ENCODE data around the gene ARHGAP33.
A peak's percentile ranks its signal among the peaks of the same experiment; 100 is the strongest.

The ARHGAP33 gene

DNA sequence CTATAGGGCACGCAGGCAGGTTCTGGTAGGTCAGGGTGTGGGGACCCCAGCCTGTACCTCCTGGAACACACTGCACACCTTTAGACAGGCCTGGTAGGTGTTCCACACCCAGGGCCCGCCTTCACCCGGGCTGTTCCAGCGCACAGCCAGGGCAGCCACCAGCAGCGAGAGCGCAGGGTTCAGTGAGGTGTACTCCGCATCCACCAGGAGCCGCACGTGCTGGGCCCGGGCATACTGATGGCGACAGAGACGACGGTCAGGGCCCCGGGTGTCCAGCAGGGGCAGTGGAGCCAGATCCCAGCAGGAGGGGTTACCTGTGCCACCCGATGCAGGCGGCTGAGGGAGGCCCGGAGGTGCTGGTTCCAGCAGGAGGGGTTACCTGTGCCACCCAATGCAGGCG, 31.2 kb downstream of the ARHGAP33 start:
- H3K27me3 ChIP-seq (ENCODE audit: control insufficient read depth, insufficient read depth, low read length): no peaks in the 10 kb centered on the region; the same call in 1 of the 2 replicates
- H3K9ac ChIP-seq (ENCODE audit: low read length): no peak overlapping the region
- 0 out of 2 replicates have a peak, but pooled peaks cover 5% of the 10 kb centered on the region for H3K4me1 ChIP-seq (ENCODE audit: control insufficient read depth, insufficient read depth, low read length)
- H3K4me3 ChIP-seq (ENCODE audit: low read depth, low read length): no peak overlapping the region
- no peak overlapping the region for H3K27ac ChIP-seq (ENCODE audit: low read depth, low read length)
- no peaks in the 10 kb centered on the region for H3K36me3 ChIP-seq (ENCODE audit: control insufficient read depth, insufficient read depth, low read length)
- no peaks in the 10 kb centered on the region for H3K9me3 ChIP-seq (ENCODE audit: control insufficient read depth, insufficient read depth, low read depth, low read length)

DNA sequence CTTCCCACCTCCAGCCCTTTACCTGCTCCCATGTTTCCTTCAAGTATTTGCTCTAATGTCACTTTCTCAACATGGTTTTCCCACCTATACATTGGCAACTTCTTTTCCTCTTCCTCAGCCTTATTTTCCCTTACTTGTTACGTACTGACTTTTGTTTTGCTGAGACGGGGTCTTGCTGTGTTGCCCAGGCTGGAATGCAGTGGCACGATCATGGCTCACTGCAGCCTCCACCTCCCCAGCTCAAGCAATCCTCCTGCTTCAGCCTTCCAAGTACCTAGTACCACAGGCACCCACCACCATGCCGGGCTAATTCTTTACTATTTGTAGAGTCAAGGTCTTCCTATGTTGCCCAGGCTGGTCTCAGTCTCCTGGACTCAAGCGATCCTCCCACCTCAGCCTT, 32.3 kb downstream of the ARHGAP33 start:
- Histone ChIP-seq H3K4me3 (ENCODE audit: low read depth, low read length) (no peak overlapping the region), H3K9me3 (ENCODE audit: control insufficient read depth, insufficient read depth, low read depth, low read length) (no peaks in the 10 kb centered on the region), H3K36me3 (ENCODE audit: control insufficient read depth, insufficient read depth, low read length) (no peaks in the 10 kb centered on the region), H3K27me3 (ENCODE audit: control insufficient read depth, insufficient read depth, low read length) (no peaks in the 10 kb centered on the region; the same call in 1 of the 2 replicates), H3K4me1 (ENCODE audit: control insufficient read depth, insufficient read depth, low read length) (0 out of 2 replicates have a peak, but pooled peaks cover 5% of the 10 kb centered on the region), H3K9ac (ENCODE audit: low read length) (no peak overlapping the region), H3K27ac (ENCODE audit: low read depth, low read length) (no peak overlapping the region)

DNA sequence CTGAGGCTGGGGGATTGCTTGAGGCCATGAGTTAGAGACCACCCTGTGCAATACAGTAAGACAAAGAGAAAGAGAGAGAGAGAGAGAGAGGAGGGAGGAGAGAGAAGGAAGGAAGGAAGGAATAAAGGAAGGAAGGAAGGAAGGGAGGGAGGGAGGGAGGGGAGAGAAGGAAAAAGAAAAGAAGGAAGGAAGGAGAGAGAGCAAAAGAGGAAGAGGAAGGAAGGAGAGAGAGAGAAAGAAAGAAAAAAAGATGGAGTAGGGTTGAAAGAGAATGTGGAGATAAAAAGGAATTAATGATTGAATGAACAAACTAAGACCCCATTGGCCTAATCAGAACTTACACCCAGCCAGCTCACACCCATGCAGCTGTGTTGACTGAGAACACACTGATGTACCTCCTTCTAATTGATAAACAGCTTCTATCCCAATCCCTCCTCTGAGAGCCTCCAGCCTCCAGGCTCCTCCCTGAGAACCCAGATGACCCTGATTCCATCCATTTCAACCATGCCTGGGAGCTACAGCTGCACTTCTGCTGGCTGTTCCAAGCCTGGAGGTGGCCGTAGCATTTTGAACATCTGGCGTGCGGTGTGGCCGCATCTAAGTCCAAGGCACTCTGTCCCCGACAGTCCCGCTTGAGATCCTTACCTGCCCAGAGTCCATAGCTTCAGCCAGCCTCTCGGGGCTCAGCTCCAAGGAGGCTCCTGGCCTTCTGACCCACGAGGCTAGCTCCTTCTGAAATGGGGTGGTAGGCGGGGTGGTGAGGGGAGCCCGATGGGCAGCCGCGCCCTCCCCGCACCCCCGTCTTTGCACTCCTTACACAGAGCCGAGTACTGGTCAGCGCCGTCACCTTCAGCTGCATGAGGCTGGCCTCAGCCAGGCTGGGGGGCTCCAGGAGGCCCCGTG, 36.2 kb downstream of the ARHGAP33 start:
- no peaks in the 10 kb centered on the region for H3K36me3 ChIP-seq (ENCODE audit: control insufficient read depth, insufficient read depth, low read length)
- H3K9me3 ChIP-seq (ENCODE audit: control insufficient read depth, insufficient read depth, low read depth, low read length): no peaks in the 10 kb centered on the region
- H3K27ac ChIP-seq (ENCODE audit: low read depth, low read length): no peak overlapping the region
- no peak overlapping the region for H3K4me3 ChIP-seq (ENCODE audit: low read depth, low read length)
- no peaks in the 10 kb centered on the region; the same call in 1 of the 2 replicates for H3K27me3 ChIP-seq (ENCODE audit: control insufficient read depth, insufficient read depth, low read length)
- H3K4me1 ChIP-seq (ENCODE audit: control insufficient read depth, insufficient read depth, low read length): peaks cover 11% of the 10 kb centered on the region; the same call in 1 of the 2 replicates
- no peak overlapping the region for H3K9ac ChIP-seq (ENCODE audit: low read length)

DNA sequence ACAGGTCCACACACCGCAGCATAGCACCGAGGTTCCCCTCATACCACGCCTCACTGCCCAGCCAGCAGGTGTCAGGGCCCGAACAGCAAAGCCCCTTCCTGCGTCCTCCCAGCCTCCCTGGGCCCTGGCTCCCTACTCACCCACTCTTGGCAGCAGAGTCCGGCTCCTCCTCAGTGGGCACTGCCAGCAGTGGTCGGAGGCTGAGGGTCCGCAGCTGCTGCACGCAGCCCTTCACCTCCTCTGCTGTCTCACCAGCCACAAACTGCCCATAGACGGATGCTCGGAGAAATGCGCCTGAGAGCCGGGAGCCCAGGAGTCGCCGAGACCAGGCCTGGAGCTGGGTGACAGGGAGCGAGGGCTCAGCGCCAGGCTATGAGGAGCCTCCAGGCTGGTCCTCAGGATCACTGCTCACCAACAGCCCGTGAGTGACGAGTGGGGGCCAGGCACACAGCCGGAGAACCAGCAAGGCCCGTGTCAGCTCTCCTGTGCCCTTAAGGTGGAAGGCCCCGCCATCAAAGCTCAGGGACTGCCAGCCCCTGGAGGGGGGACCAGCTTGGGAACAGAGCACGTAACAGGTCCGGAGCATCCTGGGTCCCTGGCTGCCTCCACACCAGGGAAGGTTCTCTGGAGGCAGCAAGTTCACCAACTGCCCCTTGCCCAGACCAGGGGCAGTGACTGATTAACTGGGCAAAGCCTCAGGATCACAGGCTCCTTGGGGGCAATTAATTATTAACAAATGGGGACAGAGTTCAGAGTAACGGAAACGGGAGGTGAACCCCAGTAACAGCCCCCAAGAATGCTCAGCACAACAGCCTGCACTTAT, 37.1 kb downstream of the ARHGAP33 start, which contains the start of gene PRODH2:
Gene PRODH2 (minus strand): TSS at position 626 of the 823 bp plus-strand sequence. CDS start 40 bp downstream, at position 586.
- H3K27ac ChIP-seq (ENCODE audit: low read depth, low read length): no peak within 1 kb of the TSS
- no peaks in the 10 kb centered on the region for H3K9me3 ChIP-seq (ENCODE audit: control insufficient read depth, insufficient read depth, low read depth, low read length)
- H3K4me1 ChIP-seq (ENCODE audit: control insufficient read depth, insufficient read depth, low read length): peaks cover 13% of the 10 kb centered on the region; the same call in 1 of the 2 replicates
- H3K4me3 ChIP-seq (ENCODE audit: low read depth, low read length): no peak within 1 kb of the TSS
- H3K27me3 ChIP-seq (ENCODE audit: control insufficient read depth, insufficient read depth, low read length): no peaks in the 10 kb centered on the region; the same call in 1 of the 2 replicates
- no peak within 1 kb of the TSS for H3K9ac ChIP-seq (ENCODE audit: low read length)
- no peaks in the 10 kb centered on the region for H3K36me3 ChIP-seq (ENCODE audit: control insufficient read depth, insufficient read depth, low read length)

DNA sequence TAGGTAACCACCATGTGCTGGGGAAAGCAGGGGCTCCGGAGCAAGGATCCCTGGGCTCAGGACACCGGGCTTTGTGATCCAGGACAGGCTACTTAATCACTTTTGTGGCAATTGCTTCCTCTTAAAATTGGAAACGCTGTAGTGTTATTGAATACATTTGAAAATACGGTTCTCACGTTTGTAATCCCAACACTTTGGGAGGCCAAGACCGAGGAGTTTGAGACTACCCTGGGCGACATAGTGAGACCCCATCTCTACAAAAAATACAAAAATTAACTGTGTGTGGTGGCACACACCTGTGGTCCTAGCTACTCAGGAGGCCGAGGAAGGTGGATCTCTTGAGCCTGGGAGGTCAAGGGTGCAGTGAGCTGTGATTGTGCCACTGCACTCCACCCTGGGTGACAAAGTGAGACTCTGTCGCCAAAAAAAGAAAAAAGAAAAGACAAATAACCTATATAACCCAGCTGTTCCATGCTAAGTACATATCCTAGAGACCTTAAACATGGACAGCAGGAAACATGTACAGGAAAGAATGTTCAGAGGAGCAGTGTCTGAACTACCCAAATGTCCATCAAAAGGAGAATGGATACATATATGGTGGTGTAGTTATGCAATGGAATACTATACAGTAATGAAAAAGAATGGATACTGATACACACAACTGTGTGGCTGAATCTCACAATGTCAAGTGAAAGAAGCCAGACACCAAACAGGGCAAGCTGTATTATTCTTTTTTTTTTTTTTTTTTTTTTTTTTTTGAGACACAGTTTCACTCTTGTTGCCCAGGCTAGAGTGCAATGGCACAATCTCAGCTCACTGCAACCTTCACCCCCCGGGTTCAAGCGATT, 37.9 kb downstream of the ARHGAP33 start:
- no peak overlapping the region for H3K9ac ChIP-seq (ENCODE audit: low read length)
- no peaks in the 10 kb centered on the region for H3K36me3 ChIP-seq (ENCODE audit: control insufficient read depth, insufficient read depth, low read length)
- peaks cover 10% of the 10 kb centered on the region; the same call in 1 of the 2 replicates for H3K4me1 ChIP-seq (ENCODE audit: control insufficient read depth, insufficient read depth, low read length)
- H3K9me3 ChIP-seq (ENCODE audit: control insufficient read depth, insufficient read depth, low read depth, low read length): no peaks in the 10 kb centered on the region
- no peak overlapping the region for H3K27ac ChIP-seq (ENCODE audit: low read depth, low read length)
- H3K4me3 ChIP-seq (ENCODE audit: low read depth, low read length): no peak overlapping the region
- no peaks in the 10 kb centered on the region; the same call in 1 of the 2 replicates for H3K27me3 ChIP-seq (ENCODE audit: control insufficient read depth, insufficient read depth, low read length)

DNA sequence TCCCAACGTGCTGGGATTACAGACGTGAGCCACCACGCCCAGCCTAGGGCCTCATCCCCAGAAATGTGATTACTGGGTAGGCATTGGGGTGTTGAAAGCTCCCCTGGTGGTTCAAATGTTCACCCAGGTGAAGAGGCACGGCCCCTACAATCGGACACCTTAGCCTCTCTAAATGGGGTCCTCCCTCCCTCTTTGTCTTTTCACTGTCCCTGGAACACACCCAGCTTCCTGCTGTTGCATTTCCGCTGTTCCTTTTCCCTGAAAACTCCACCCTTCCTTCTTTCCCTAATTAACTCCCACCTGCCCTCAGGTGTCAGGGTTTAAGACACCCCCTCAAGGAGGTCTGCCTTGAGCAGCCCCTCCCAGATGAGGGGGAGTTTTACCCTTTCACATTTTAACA, 40.9 kb downstream of the ARHGAP33 start:
- Histone ChIP-seq H3K9me3 (ENCODE audit: control insufficient read depth, insufficient read depth, low read depth, low read length) (no peaks in the 10 kb centered on the region), H3K27me3 (ENCODE audit: control insufficient read depth, insufficient read depth, low read length) (no peaks in the 10 kb centered on the region)

DNA sequence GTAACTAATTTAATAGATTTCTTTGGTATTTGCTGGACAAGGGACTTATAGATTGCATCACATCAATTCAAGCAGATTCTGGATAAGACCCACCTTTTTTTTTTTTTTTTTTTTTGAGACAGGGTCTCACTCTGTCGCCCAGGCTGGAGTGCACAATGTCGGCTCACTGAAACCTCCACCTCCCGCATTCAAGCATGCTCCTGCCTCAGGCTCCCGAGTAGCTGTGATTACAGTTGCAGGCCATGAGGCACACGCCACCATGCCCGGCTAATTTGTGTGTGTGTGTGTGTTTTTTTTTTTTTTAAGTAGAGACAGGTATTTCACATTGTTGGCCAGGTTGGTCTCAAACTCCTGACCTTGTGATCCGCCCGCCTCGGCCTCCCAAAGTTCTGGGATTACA, 41.5 kb downstream of the ARHGAP33 start:
- no peaks in the 10 kb centered on the region for H3K27me3 ChIP-seq (ENCODE audit: control insufficient read depth, insufficient read depth, low read length)
- peak overlapping the region; percentile 16; the same call in 1 of the 2 replicates for H3K27ac ChIP-seq (ENCODE audit: low read depth, low read length)
- no peak overlapping the region for H3K4me3 ChIP-seq (ENCODE audit: low read depth, low read length)
- no peak overlapping the region for H3K9ac ChIP-seq (ENCODE audit: low read length)
- H3K9me3 ChIP-seq (ENCODE audit: control insufficient read depth, insufficient read depth, low read depth, low read length): no peaks in the 10 kb centered on the region
- peaks cover 12% of the 10 kb centered on the region; the same call in 1 of the 2 replicates for H3K4me1 ChIP-seq (ENCODE audit: control insufficient read depth, insufficient read depth, low read length)
- no peaks in the 10 kb centered on the region for H3K36me3 ChIP-seq (ENCODE audit: control insufficient read depth, insufficient read depth, low read length)

More for the DNA sequence above, 40.9 kb downstream of the ARHGAP33 start:
- H3K4me3 ChIP-seq (ENCODE audit: low read depth, low read length): no peak overlapping the region
- H3K27ac ChIP-seq (ENCODE audit: low read depth, low read length): peak overlapping the region; percentile 16; the same call in 1 of the 2 replicates
- peak overlapping the region; percentile 17 for H3K9ac ChIP-seq (ENCODE audit: low read length)
- no peaks in the 10 kb centered on the region for H3K36me3 ChIP-seq (ENCODE audit: control insufficient read depth, insufficient read depth, low read length)
- H3K4me1 ChIP-seq (ENCODE audit: control insufficient read depth, insufficient read depth, low read length): peaks cover 12% of the 10 kb centered on the region; the same call in 1 of the 2 replicates

DNA sequence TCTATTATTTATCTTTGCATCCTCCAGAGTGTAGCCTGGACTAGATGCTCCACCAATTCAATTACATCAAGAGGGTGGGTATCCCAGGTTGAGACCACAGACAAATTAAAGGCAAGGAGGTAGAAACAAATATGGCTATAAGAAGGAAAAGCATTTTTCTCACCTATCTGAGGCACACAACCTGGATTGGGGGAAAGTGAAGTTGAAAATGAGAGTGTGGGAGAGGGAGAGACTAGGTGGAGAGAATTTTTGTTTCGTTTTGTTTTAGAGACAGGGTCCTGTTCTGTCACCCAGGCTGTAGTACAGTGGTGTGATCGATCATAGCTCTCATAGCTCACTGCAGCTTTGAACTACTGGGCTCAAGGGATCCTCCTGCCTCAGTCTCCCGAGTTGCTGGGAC, 43.1 kb downstream of the ARHGAP33 start:
- no peaks in the 10 kb centered on the region for H3K27me3 ChIP-seq (ENCODE audit: control insufficient read depth, insufficient read depth, low read length)
- H3K9me3 ChIP-seq (ENCODE audit: control insufficient read depth, insufficient read depth, low read depth, low read length): no peaks in the 10 kb centered on the region
- no peak overlapping the region for H3K27ac ChIP-seq (ENCODE audit: low read depth, low read length)

DNA sequence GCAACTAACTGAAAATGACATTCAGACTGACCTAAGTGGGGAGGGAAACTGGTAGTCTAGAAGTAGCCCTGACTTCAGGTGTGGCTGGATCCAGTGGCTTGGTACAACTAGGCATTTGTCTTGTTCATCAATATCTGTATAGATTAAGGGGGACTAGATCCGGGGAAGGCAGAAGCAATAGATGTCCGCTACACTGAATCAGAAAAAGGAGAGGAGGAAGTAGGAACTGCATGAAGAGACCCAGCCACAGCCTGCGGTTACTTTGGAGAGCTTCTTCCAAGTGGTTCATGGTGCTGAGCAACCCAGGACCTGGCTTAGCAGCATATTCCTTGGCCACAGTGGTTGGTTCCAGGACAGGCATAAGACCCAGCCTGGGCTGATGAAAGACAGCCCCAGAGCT, 47.2 kb downstream of the ARHGAP33 start:
- H3K4me1 ChIP-seq (ENCODE audit: control insufficient read depth, insufficient read depth, low read length): peaks cover 4% of the 10 kb centered on the region; the same call in 1 of the 2 replicates
- H3K36me3 ChIP-seq (ENCODE audit: control insufficient read depth, insufficient read depth, low read length): no peaks in the 10 kb centered on the region
- no peak overlapping the region for H3K4me3 ChIP-seq (ENCODE audit: low read depth, low read length)
- H3K9me3 ChIP-seq (ENCODE audit: control insufficient read depth, insufficient read depth, low read depth, low read length): no peaks in the 10 kb centered on the region
- no peak overlapping the region for H3K9ac ChIP-seq (ENCODE audit: low read length)
- no peak overlapping the region for H3K27ac ChIP-seq (ENCODE audit: low read depth, low read length)
- H3K27me3 ChIP-seq (ENCODE audit: control insufficient read depth, insufficient read depth, low read length): peaks cover 11% of the 10 kb centered on the region; the same call in 1 of the 2 replicates

More for the DNA sequence above, 43.1 kb downstream of the ARHGAP33 start:
- no peaks in the 10 kb centered on the region for H3K36me3 ChIP-seq (ENCODE audit: control insufficient read depth, insufficient read depth, low read length)
- no peak overlapping the region for H3K4me3 ChIP-seq (ENCODE audit: low read depth, low read length)
- no peak overlapping the region for H3K9ac ChIP-seq (ENCODE audit: low read length)
- peaks cover 12% of the 10 kb centered on the region; the same call in 1 of the 2 replicates for H3K4me1 ChIP-seq (ENCODE audit: control insufficient read depth, insufficient read depth, low read length)

DNA sequence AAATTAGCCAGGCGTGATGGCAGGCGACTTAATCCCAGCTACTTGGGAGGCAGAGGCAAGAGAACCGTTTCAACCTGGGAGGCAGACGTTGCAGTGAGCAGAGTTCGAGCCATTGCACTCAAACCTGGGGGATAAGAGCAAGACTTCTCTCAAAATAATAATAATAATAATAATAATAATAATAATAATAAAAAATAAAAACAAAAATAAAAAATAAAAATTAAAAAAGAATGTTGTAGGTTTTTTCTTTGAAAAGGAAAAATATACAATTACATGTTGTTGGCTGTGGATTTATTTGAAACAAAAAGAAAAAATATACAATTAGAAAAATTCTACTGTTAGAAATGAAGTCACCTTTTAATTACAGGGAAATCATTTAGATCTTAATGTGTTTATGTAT, 48.8 kb downstream of the ARHGAP33 start:
- H3K4me3 ChIP-seq (ENCODE audit: low read depth, low read length): no peak overlapping the region
- H3K27ac ChIP-seq (ENCODE audit: low read depth, low read length): no peak overlapping the region
- peaks cover 16% of the 10 kb centered on the region; the same call in 1 of the 2 replicates for H3K27me3 ChIP-seq (ENCODE audit: control insufficient read depth, insufficient read depth, low read length)
- no peaks in the 10 kb centered on the region for H3K36me3 ChIP-seq (ENCODE audit: control insufficient read depth, insufficient read depth, low read length)
- H3K9ac ChIP-seq (ENCODE audit: low read length): no peak overlapping the region
- peaks cover 7% of the 10 kb centered on the region; the same call in 1 of the 2 replicates for H3K4me1 ChIP-seq (ENCODE audit: control insufficient read depth, insufficient read depth, low read length)
- no peaks in the 10 kb centered on the region for H3K9me3 ChIP-seq (ENCODE audit: control insufficient read depth, insufficient read depth, low read depth, low read length)

Data from HUES6 (cell line).